ENCODE measurements around the gene WDR48. TPM values are rescaled to one million over a fixed set of nuclear protein-coding genes. Genes with fewer than 3 reads are reported as not detected.

WDR48 gene
- total RNA-seq, 2 experiments from 2014 or later = 33.2 to 34.7 TPM

DNA sequence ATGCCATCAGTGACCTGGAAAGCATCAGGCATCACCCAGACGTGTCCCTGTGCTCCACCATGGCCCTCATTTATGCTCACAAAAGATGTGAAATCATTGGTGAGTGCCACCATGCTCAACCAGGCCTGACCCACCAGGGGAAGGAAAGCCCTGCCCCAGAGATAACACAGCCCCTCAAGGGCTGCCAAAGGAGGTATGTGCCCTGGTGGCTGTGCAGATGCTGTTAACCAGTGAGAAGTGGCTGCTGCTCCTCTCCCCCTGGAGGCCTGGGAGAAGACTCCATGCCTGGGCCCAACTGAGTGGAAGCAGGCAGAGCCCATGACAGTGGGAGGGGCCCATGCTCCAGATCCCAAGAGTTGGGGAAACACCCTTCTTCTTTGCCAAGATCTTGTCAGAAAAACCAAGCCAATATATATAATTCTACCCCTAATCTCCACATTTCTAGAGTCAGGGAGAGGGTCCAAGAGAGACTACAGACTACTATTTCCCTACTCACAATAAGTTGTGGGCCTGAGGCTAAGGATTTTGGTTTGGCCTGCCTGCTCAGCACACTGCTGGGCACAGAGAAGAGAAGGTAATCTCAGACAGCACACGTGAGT lies 58.3 kb downstream of the WDR48 start:
- intact Hi-C loops (cut with micrococcal nuclease) = no loop called here
- DNase-seq (no peak), ATAC-seq (no peak)
- TF ChIP-seq, protein P1, sequence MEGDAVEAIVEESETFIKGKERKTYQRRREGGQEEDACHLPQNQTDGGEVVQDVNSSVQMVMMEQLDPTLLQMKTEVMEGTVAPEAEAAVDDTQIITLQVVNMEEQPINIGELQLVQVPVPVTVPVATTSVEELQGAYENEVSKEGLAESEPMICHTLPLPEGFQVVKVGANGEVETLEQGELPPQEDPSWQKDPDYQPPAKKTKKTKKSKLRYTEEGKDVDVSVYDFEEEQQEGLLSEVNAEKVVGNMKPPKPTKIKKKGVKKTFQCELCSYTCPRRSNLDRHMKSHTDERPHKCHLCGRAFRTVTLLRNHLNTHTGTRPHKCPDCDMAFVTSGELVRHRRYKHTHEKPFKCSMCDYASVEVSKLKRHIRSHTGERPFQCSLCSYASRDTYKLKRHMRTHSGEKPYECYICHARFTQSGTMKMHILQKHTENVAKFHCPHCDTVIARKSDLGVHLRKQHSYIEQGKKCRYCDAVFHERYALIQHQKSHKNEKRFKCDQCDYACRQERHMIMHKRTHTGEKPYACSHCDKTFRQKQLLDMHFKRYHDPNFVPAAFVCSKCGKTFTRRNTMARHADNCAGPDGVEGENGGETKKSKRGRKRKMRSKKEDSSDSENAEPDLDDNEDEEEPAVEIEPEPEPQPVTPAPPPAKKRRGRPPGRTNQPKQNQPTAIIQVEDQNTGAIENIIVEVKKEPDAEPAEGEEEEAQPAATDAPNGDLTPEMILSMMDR (IDR thresholded peaks at IDR 0.05) = no peak
- Mint-ChIP-seq H3K9me3 (no peaks in the 10 kb centered on the region), H3K27me3 (no peaks in the 10 kb centered on the region), H3K4me3 (no peak overlapping the region), H3K27ac (no peak overlapping the region), H3K4me1 (ENCODE audit: low read depth) (peaks cover 31% of the 10 kb centered on the region), H3K36me3 (ENCODE audit: low read depth) (no peaks in the 10 kb centered on the region)
- ChIA-PET CTCF (interaction anchor here (3.0 to 6.9 kb wide), 3 partner anchors 80 to 182 kb away, joined by 13 to 50 read pairs (median 17); no protein-coding TSS in a partner anchor), POLR2A (no interaction called here)

DNA sequence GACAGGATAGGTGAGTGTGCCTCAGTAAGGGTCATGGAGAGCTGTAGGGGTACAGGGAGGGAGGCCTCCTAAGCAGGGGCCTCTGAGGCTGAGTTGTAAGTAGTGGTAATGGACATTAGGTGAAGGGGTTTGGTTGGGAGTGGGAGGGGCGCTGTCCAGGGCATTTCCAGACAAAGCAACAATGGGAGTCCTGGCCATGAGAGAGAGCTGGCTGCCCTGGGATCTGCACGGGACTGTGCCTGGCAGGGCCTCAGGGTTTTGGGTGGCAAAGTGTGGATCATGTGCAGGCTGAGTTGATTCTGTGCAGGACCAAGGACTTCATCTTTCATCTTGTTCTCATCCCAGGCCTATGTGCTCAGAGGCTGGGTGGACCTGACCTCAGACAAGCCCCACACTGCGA lies 60.3 kb downstream of the WDR48 start:
- Mint-ChIP-seq H3K36me3 (ENCODE audit: low read depth) (no peaks in the 10 kb centered on the region), H3K27ac (no peak overlapping the region), H3K9me3 (no peaks in the 10 kb centered on the region), H3K4me3 (no peak overlapping the region), H3K4me1 (ENCODE audit: low read depth) (peaks cover 14% of the 10 kb centered on the region), H3K27me3 (no peaks in the 10 kb centered on the region)
- ChIA-PET POLR2A (interaction anchor here (1.0 to 1.1 kb wide), 2 partner anchors 35 to 38 kb away, joined by 3 read pairs; no protein-coding TSS in a partner anchor), CTCF (no interaction called here)
- DNase-seq (no peak), ATAC-seq (no peak)
- TF ChIP-seq, protein P1 (IDR thresholded peaks at IDR 0.05) = no peak
- intact Hi-C loops (cut with micrococcal nuclease) = no loop called here

DNA sequence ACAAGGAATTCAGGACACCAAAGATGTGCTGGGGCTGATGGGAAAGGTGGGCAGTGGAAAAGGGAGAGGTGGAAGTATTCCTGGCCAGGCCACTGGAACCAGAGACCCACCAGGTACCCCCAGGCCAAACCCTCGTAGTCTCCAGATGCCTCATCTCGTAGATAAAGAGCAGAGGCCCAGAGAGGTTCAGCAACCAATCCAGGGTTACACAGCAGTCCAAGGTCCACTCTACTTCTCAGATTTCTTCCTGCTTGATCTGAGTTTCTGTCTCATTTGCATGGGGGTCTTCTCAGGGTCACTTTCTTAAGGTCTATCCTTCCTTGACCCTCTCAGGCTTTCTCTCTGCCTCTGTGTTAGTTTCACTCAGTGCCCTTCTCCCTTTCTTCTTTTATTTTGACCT lies 60.7 kb downstream of the WDR48 start:
- ChIA-PET POLR2A (no interaction called here), CTCF (no interaction called here)
- H3K4me1 Mint-ChIP-seq (ENCODE audit: low read depth) = peaks cover 14% of the 10 kb centered on the region
- H3K27me3 Mint-ChIP-seq = no peaks in the 10 kb centered on the region
- ATAC-seq (no peak), DNase-seq (no peak)
- H3K27ac Mint-ChIP-seq = no peak overlapping the region
- intact Hi-C loops (cut with micrococcal nuclease) = no loop called here
- H3K4me3 Mint-ChIP-seq = no peak overlapping the region
- no peaks in the 10 kb centered on the region for H3K9me3 Mint-ChIP-seq
- TF ChIP-seq, protein P1 (IDR thresholded peaks at IDR 0.05) = no peak
- H3K36me3 Mint-ChIP-seq (ENCODE audit: low read depth) = no peaks in the 10 kb centered on the region

DNA sequence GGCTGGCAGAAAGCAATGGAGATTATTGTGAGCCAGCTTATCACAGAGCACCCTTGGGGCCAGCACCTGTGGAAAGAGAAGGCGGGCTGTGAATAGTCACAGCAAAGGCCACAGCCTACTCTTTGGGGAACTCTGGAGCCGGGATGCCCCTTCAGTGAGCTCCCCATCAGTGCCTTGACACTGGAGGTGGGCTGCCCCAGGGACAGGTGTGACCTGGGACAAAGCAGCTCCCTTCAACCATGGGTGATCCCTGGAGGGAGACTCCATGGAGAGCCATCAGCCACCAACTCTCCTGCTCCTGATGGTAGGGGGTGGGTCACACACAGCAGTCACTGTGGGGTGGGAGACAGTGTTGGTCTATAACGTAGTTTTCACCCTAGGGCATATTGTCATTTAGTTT lies 61.5 kb downstream of the WDR48 start:
- CTCF ChIA-PET = interaction anchor here (1.0 kb wide), 1 partner anchor 175 kb away, joined by 5 read pairs; no protein-coding TSS in a partner anchor
- intact Hi-C loops (cut with micrococcal nuclease) = no loop called here
- no peaks in the 10 kb centered on the region for H3K9me3 Mint-ChIP-seq
- H3K36me3 Mint-ChIP-seq (ENCODE audit: low read depth) = no peaks in the 10 kb centered on the region
- POLR2A ChIA-PET = no interaction called here
- no peak for DNase-seq
- H3K4me3 Mint-ChIP-seq = no peak overlapping the region
- no peak for ATAC-seq
- TF ChIP-seq, protein P1 (IDR thresholded peaks at IDR 0.05) = no peak
- H3K4me1 Mint-ChIP-seq (ENCODE audit: low read depth) = peaks cover 7% of the 10 kb centered on the region
- H3K27ac Mint-ChIP-seq = no peak overlapping the region
- H3K27me3 Mint-ChIP-seq = no peaks in the 10 kb centered on the region

DNA sequence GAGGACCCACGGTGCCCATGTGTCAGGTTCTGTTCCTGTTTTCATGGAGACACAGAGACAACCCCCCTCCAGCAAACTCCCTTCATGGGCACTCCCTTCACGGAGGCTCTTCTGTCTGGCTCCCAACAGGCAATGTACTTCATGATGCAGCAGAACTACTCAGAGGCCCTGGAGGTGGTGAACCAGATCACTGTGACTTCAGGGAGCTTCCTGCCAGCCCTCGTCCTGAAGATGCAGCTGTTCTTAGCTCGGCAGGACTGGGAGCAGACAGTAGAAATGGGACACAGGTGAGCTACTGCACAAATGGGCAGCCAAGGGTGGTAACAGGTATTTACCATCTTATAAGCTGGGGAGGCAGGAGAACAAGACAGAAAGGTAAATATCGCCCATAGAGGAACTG lies 62.6 kb downstream of the WDR48 start:
- Mint-ChIP-seq H3K9me3 (no peaks in the 10 kb centered on the region), H3K4me1 (ENCODE audit: low read depth) (no peaks in the 10 kb centered on the region), H3K27me3 (no peaks in the 10 kb centered on the region), H3K27ac (no peak overlapping the region), H3K36me3 (ENCODE audit: low read depth) (no peaks in the 10 kb centered on the region), H3K4me3 (no peak overlapping the region)
- POLR2A ChIA-PET = no interaction called here
- TF ChIP-seq, protein P1 (IDR thresholded peaks at IDR 0.05) = no peak
- DNase-seq (no peak), ATAC-seq (no peak)
- intact Hi-C loops (cut with micrococcal nuclease) = no loop called here
- CTCF ChIA-PET = interaction anchor here (1.3 kb wide), 2 partner anchors 76 to 174 kb away, joined by 3 read pairs; no protein-coding TSS in a partner anchor
